Heart left ventricle (tissue), 13 donors: ENCODE measurements around the gene MAPKAPK2.

Experiments used
- POLR2A ChIP-seq, 2 donors: fragments of 450-650 bp; IDR thresholded peaks; one replicate each; pipeline ENCODE4 v1.6.1; 2017; ENCODE audit warnings: antibody characterized with exemption in 2 of 2, mild to moderate bottlenecking in 2 of 2, moderate library complexity in 2 of 2
- TF ChIP-seq, protein P1 (sequence below), 12 donors: fragments of 200-600 bp; sonication (generic) in 4 of 12; IDR thresholded peaks; one replicate each; pipeline versions ENCODE4 v1.5.0 to v1.8.0; 2018 to 2022; ENCODE audit warnings: antibody characterized with exemption in 12 of 12, mild to moderate bottlenecking in 5 of 12
- donor health status: ischemic (EF 13 %, LVEDD 7.1; RV severe dilation, severe dysfunction).
- donor health status: DM: no; HTN: yes; CAD: no.
- donor health status: DM: no; HTN: no; CAD: no.
- donor health status: ischemic (EF 25% LVEDD 6.9; RV normal size, moderate dysfunction).
- donor health status: ischemic (EF 25% LVEDD 5.7; RV mildly dilated, moderate dysfunction).
- donor health status: ischemic (EF 35%, LVEDD 5.7; RV mildly dilated, moderate dysfunction).
- donor health status: nonischemic (EF 11% LVEDD 7.7; RV severe dilation, severe dysfunction).
- donor health status: DM: yes; HTN: yes; CAD: no.
- donor health status: PGD.
- donor health status: ischemic (EF 29% LVEDD 5.4; RV normal size, mild dysfunction).
- donor health status: nonischemic (EF 23%, LVEDD 6.1; RV moderate dilation, normal function).

DNA sequence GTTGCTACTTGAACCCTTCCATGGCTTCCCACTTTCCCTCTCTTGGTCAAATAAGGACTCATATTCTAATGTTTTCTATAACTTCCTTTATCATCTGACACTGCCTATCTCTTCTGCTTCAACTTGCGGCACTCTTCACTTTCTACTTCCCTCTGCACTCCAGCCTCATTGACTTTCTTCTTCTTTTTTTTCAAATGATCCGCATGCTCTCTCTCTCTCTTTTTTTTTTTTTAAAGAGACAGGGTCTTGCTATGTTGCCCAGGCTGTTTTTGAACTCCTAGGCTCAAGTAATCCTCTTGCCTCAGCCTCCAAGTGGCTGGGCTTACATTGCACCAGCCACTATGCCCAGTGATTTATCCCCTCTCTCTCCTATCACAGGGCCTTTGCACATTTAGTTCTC, 94.9 kb downstream of the MAPKAPK2 start:
- TF ChIP-seq, protein P1, sequence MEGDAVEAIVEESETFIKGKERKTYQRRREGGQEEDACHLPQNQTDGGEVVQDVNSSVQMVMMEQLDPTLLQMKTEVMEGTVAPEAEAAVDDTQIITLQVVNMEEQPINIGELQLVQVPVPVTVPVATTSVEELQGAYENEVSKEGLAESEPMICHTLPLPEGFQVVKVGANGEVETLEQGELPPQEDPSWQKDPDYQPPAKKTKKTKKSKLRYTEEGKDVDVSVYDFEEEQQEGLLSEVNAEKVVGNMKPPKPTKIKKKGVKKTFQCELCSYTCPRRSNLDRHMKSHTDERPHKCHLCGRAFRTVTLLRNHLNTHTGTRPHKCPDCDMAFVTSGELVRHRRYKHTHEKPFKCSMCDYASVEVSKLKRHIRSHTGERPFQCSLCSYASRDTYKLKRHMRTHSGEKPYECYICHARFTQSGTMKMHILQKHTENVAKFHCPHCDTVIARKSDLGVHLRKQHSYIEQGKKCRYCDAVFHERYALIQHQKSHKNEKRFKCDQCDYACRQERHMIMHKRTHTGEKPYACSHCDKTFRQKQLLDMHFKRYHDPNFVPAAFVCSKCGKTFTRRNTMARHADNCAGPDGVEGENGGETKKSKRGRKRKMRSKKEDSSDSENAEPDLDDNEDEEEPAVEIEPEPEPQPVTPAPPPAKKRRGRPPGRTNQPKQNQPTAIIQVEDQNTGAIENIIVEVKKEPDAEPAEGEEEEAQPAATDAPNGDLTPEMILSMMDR (IDR thresholded peaks at IDR 0.05): no peak
- no peak for TF ChIP-seq POLR2A (IDR thresholded peaks at IDR 0.05)
